Globus pallidus (tissue), 1 donor: ENCODE measurements around the gene ZBTB21.

Source experiments
- DNase-seq: peaks from one replicate; pipeline ENCODE4 v3.0.0-alpha.2; 2015; ENCODE audit warnings: low spot score

The ZBTB21 gene

GRCh38 chr21:41992576-41992975 is 17.6 kb downstream of the ZBTB21 start:
- no peak for DNase-seq

DNA sequence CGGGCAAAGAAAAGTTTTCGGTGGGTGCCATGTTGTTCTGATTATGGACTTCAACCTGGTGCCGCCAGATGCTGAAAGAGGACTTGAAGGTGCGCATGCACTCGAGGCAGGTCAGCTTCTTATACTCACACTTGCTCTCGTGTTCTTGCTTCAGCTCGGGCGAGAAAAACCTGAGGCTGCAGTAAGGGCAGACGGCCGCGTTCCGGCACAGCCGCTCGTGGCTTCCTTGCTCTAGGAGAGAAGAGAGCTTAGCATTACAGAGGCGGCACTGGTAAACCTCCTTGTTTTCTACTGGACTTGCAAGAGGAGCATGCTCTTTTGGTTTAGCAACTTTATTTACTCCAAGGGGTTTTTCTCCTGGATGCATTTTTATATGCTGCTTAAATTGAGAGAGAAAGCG is 18.5 kb downstream of the ZBTB21 start:
- no peak for DNase-seq

GRCh38 chr21:41989698-41990097 is 20.5 kb downstream of the ZBTB21 start:
- DNase-seq: no peak

- DNase-seq: no peak
Measured at GRCh38 chr21:41987310-41987709, 22.9 kb downstream of the ZBTB21 start.

GRCh38 chr21:41985662-41986416 is 24.3 kb downstream of the ZBTB21 start:
- no peak for DNase-seq

GRCh38 chr21:41983229-41983628 is 26.9 kb downstream of the ZBTB21 start:
- DNase-seq: no peak

DNA sequence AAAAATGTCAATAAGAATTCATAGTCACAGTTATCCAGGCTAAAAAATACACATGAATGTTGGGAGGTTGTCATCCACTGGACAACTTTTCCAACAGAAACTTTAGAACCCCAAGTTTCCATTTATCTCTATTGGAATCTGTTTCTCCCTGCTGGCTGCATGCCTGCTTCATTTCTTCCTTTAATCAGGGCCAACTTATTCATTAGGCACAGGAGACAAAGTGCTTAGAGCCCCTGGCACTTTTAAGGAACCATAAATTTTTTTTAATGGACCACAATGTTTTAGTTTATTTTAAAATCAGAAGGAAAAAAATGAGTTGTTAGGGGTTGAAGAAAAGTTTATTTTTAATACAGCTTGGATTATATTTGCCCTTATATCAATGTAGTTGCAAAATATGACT is 29.6 kb downstream of the ZBTB21 start:
- DNase-seq: no peak

DNA sequence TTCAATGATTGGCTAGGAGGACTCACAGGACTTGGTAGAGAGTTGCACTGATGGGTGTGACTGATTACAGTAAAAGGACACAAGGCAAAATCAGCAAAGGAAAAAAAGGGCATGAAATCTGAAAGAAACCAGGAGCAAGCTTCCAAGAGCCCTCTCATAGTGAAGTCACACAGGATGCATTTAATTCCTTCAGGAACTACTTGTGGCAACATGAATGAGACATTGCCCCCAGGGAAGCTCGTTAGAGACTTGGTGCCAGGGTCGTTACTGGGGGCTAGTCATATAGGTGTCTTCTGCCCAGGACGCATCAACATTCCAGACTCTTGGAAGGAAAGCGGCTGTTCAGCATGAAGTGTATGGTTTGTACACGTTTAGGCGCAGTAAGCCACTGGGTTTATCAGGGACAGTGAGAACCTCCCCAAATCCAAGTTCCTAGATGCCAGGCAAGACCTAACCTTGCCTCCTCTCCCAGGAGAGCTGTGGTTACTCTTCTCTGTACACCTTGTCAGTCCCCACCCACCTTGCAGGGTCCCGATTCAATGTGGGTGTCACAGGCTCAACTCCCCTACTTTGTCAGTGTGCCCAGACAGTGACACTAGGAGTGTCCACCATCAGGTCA is 30.3 kb downstream of the ZBTB21 start:
- no peak for DNase-seq

GRCh38 chr21:41979335-41979734 is 30.8 kb downstream of the ZBTB21 start:
- no peak for DNase-seq

DNA sequence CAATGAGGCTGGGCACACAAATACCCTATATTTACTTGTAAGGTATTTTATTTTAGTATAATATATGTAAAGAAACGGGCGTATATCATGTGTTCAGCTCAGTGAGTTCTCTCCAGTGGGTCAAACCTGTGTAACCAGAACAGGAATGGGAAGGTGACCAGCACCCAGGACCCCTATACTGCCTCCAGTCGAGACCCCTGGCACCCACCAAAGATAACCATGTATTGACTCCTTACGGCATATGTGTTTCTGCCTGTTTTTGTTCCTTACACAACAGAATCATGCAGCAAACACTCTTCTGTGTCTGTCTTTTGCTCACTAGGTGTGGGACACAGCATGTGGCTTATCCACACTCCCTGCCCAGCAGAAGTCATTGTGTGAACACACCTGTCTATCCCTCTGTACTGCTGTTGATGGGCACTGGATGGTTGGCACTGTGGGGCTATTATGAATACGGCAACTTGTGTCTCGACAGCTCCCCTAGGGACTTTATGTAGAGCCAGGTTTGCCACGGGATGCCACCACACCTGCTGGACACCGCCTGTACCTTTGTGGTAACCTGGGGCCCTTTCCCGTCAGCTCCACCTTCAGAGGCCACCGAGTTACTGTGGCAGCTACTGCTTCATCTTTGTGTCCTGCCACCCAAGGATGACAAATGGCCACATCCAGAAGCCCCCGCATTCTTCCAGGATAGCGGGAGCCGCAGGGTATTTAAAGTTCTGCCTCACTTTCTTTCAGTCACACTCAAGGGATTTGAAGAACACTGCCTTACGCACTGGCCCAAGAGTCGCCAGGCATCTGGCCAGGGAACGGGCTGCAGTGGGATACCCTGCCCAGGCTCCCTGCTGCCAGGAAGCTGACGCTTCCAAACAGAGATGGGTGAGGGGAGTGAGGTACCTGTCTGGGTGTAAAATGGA is 32.9 kb downstream of the ZBTB21 start:
- DNase-seq: no peak

GRCh38 chr21:41976611-41977010 is 33.5 kb downstream of the ZBTB21 start:
- no peak for DNase-seq

DNA sequence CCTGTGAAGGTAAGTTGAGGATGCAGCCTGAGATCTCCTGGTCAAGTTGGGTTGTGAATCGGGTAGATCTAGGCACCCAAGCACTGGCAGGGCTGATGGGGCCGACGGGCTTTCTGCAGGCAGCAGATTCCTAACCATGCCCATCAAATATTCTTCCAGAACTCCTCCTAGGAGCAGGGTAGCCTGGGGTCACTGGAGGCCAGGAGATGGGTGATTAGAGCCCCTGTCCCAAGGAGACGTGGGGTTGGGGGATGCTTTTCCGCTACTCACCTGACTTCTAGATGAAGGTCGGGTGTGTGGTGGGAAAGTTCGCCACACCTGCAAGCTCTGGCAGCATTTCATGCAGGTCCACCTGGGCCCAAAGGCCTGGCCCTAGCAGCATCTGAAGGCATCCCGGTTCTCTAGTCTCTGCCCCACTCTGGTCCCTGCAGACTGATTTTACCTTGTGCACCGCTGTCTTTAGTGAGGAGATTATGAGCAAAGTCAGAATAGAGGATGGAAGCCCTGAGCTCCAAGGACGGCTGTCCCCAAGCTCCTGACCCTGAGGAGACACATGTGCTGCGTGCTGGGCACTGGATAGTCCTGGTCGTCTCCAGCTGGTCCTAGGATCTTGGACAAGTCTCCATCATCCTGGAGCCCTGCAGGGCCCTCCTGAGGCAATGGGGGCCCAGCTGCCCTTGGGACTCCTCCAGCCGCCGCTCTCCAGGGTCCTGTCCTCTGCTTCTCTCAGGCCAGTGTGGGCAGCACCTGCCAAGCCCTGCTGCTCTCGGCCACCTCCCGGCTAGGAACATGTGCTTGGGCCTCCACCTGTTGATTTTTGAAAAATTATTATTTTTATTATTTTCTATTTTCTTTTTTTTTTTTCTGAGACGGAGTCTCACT is 34.5 kb downstream of the ZBTB21 start:
- DNase-seq: no peak

- no peak for DNase-seq
Measured at GRCh38 chr21:41974752-41975053, 35.5 kb downstream of the ZBTB21 start.

GRCh38 chr21:41973861-41974751 is 36.1 kb downstream of the ZBTB21 start:
- DNase-seq: no peak

GRCh38 chr21:41973427-41973831 is 36.7 kb downstream of the ZBTB21 start:
- DNase-seq: no peak

- no peak for DNase-seq
Measured at GRCh38 chr21:41972511-41973205, 37.5 kb downstream of the ZBTB21 start.

- DNase-seq: no peak
Measured at GRCh38 chr21:41971891-41972290, 38.3 kb downstream of the ZBTB21 start.

DNA sequence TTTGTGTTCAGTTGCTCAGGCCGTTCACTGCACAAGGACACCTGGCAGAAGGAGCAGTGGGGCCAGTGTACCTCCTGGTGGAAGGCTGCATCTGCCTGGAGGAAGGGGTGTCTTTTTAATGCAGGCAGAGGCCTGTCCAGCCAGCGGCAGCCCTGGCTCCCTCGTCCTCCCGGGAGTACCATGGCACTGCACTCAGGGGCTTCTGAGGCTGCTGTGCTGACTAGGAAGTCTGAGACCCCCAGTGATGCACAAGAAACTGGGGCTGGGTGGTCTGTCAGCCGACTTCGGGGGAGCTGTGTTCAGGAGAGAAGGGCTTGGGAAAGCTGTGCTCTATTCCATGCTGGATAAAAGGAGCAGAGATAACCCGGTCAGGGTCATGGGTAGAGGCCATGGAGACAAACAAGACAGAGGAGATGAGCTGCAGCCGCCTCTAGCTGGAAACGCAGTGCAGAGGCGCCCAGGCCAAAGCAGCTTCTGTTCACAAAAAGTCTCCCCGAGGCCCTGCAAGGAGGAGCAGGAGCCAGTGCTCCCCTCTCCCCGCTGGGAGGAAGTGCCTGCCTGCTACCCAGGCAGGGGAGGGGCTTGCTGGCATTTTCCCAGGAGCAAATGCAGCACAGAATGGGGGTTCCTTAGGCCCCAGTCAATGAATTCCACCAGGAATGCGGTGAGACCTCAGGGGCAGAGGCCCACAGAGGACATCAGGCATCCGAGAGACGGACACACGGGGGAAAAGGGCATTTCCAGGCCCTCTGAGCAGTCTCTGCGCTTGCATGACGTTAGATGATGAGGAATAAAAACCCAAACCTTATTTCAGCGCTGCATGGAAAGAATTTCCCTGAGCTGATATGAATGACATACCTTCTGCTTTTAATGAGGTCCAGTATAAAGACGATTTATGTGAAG is 39.2 kb downstream of the ZBTB21 start:
- no peak for DNase-seq

GRCh38 chr21:41970106-41970391 is 40.1 kb downstream of the ZBTB21 start:
- DNase-seq: no peak
